ENCODE data around the gene RAB44. TPM values are rescaled to one million over a fixed set of nuclear protein-coding genes. Genes with fewer than 3 reads are reported as not detected.

Gene RAB44
- total and polyA plus RNA-seq, 4 experiments from 2014 or later, result not detected

- peaks cover 14% of the 10 kb centered on the region for H3K4me1 ChIP-seq (ENCODE audit: insufficient read depth, low read length)
- POLR2A ChIA-PET (ENCODE audit: partially characterized antibody), result interaction anchor here (0.6 to 1.0 kb wide), 2 partner anchors 43 to 241 kb away, joined by 3 read pairs; no protein-coding TSS in a partner anchor
- H3K9me3 ChIP-seq (ENCODE audit: control insufficient read depth in 1 of 2, low read length in 2 of 2), result no peaks in the 10 kb centered on the region
- no peaks in the 10 kb centered on the region for H3K36me3 Mint-ChIP-seq
- H3K27ac ChIP-seq (ENCODE audit: low read depth, low read length), result no peak overlapping the region
- intact Hi-C loops (cut with micrococcal nuclease), result loop anchor here (5.0 kb wide), 1 partner anchor 33 kb away; no protein-coding TSS in a partner anchor
- DNase-seq, result peak in 2 of 5 donors; percentile 15 to 19
- no peak overlapping the region for H3K4me3 ChIP-seq (ENCODE audit: low read length in 2 of 2)
- H3K27ac Mint-ChIP-seq, result no peak overlapping the region
- no peaks in the 10 kb centered on the region for H3K36me3 ChIP-seq (ENCODE audit: insufficient read depth, low read length)
- H3K4me1 Mint-ChIP-seq, result peaks cover 18 to 29% (median 25%) of the 10 kb centered on the region in 4 donors
- H3K9me3 Mint-ChIP-seq, result no peaks in the 10 kb centered on the region
- H3K4me3 Mint-ChIP-seq, result no peak overlapping the region
- CTCF ChIA-PET (ENCODE audit: partially characterized antibody), result interaction anchor here (0.6 to 1.2 kb wide), 7 partner anchors 9 to 322 kb away, joined by 3 to 7 read pairs (median 3); partner anchors contain the start of gene RAB44
- H3K27me3 ChIP-seq (ENCODE audit: insufficient read depth, low read length), result no peaks in the 10 kb centered on the region
- no peaks in the 10 kb centered on the region for H3K27me3 Mint-ChIP-seq
These were observed 27.1 kb downstream of the RAB44 start for GRCh38 chr6:36724514-36725390.

GRCh38 chr6:36725581-36725980 lies 28.0 kb downstream of the RAB44 start:
- no peaks in the 10 kb centered on the region for H3K27me3 ChIP-seq (ENCODE audit: insufficient read depth, low read length)
- Mint-ChIP-seq H3K36me3 (no peaks in the 10 kb centered on the region), H3K9me3 (no peaks in the 10 kb centered on the region), H3K27ac (peak overlapping the region in 2 of 7 donors; percentile 44 to 79), H3K27me3 (no peaks in the 10 kb centered on the region), H3K4me1 (peaks cover 18 to 29% (median 25%) of the 10 kb centered on the region in 4 donors), H3K4me3 (no peak overlapping the region)
- H3K4me3 ChIP-seq (ENCODE audit: low read length in 2 of 2), result no peak overlapping the region
- no peak overlapping the region for H3K27ac ChIP-seq (ENCODE audit: low read depth, low read length)
- no peaks in the 10 kb centered on the region for H3K9me3 ChIP-seq (ENCODE audit: control insufficient read depth in 1 of 2, low read length in 2 of 2)
- H3K4me1 ChIP-seq (ENCODE audit: insufficient read depth, low read length), result peaks cover 14% of the 10 kb centered on the region
- ChIA-PET CTCF (ENCODE audit: partially characterized antibody) (no interaction called here), POLR2A (ENCODE audit: partially characterized antibody) (interaction anchor here (0.6 kb wide), 1 partner anchor 241 kb away, joined by 3 read pairs; no protein-coding TSS in a partner anchor)
- no peaks in the 10 kb centered on the region for H3K36me3 ChIP-seq (ENCODE audit: insufficient read depth, low read length)
- intact Hi-C loops (cut with micrococcal nuclease), result no loop called here
- no peak for DNase-seq

GRCh38 chr6:36727505-36728021 lies 29.9 kb downstream of the RAB44 start:
- no peak overlapping the region for H3K27ac ChIP-seq (ENCODE audit: low read depth, low read length)
- H3K9me3 ChIP-seq (ENCODE audit: control insufficient read depth in 1 of 2, low read length in 2 of 2), result no peaks in the 10 kb centered on the region
- peak overlapping the region in 2 of 8 donors; percentile 3 to 60 for H3K4me3 Mint-ChIP-seq
- peak overlapping the region in 2 of 7 donors; percentile 1 to 32 for H3K27ac Mint-ChIP-seq
- no peaks in the 10 kb centered on the region for H3K27me3 ChIP-seq (ENCODE audit: insufficient read depth, low read length)
- ChIA-PET CTCF (ENCODE audit: partially characterized antibody) (interaction anchor here (1.3 kb wide), 2 partner anchors 28 to 96 kb away, joined by 3 to 4 read pairs; no protein-coding TSS in a partner anchor), POLR2A (ENCODE audit: partially characterized antibody) (no interaction called here)
- H3K36me3 Mint-ChIP-seq, result no peaks in the 10 kb centered on the region
- peaks cover 18 to 29% (median 25%) of the 10 kb centered on the region in 4 donors for H3K4me1 Mint-ChIP-seq
- no peak for DNase-seq
- no peaks in the 10 kb centered on the region for H3K27me3 Mint-ChIP-seq
- H3K36me3 ChIP-seq (ENCODE audit: insufficient read depth, low read length), result no peaks in the 10 kb centered on the region
- peaks cover 14% of the 10 kb centered on the region for H3K4me1 ChIP-seq (ENCODE audit: insufficient read depth, low read length)
- H3K4me3 ChIP-seq (ENCODE audit: low read length in 2 of 2), result no peak overlapping the region
- intact Hi-C loops (cut with micrococcal nuclease), result no loop called here
- no peaks in the 10 kb centered on the region for H3K9me3 Mint-ChIP-seq

GRCh38 chr6:36728289-36729160 lies 30.9 kb downstream of the RAB44 start:
- Mint-ChIP-seq H3K4me3 (peak overlapping the region in 1 of 8 donors; percentile 12), H3K4me1 (peaks cover 18 to 29% (median 25%) of the 10 kb centered on the region in 4 donors), H3K27ac (no peak overlapping the region), H3K27me3 (no peaks in the 10 kb centered on the region), H3K36me3 (no peaks in the 10 kb centered on the region), H3K9me3 (no peaks in the 10 kb centered on the region)
- intact Hi-C loops (cut with micrococcal nuclease), result no loop called here
- ChIA-PET CTCF (ENCODE audit: partially characterized antibody) (interaction anchor here (1.0 kb wide), 1 partner anchor 31 kb away, joined by 3 read pairs; no protein-coding TSS in a partner anchor), POLR2A (ENCODE audit: partially characterized antibody) (no interaction called here)
- H3K36me3 ChIP-seq (ENCODE audit: insufficient read depth, low read length), result no peaks in the 10 kb centered on the region
- no peaks in the 10 kb centered on the region for H3K9me3 ChIP-seq (ENCODE audit: control insufficient read depth in 1 of 2, low read length in 2 of 2)
- no peak overlapping the region for H3K4me3 ChIP-seq (ENCODE audit: low read length in 2 of 2)
- H3K4me1 ChIP-seq (ENCODE audit: insufficient read depth, low read length), result peaks cover 14% of the 10 kb centered on the region
- no peak overlapping the region for H3K27ac ChIP-seq (ENCODE audit: low read depth, low read length)
- DNase-seq, result no peak
- no peaks in the 10 kb centered on the region for H3K27me3 ChIP-seq (ENCODE audit: insufficient read depth, low read length)

DNA sequence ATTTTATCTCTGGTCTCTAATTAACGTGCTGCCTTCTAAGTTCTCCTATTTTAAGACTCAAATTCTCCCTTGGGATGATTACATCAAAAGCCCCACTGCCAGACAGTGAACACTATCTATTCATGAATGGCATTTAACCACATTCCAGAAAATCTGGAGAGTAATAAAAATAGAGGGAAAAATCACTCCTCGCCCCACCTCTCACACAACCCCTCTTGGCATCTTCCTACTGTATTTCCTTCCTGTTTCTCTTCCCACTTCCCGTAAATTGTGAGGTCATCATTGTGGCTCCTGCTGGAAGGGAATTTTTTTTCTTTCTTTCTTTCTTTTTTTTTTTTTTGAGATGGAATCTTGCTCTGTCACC lies 31.5 kb downstream of the RAB44 start:
- no peak overlapping the region for H3K27ac Mint-ChIP-seq
- H3K4me1 Mint-ChIP-seq, result peaks cover 18 to 29% (median 25%) of the 10 kb centered on the region in 4 donors
- ChIA-PET CTCF (ENCODE audit: partially characterized antibody) (interaction anchor here (1.0 kb wide), 1 partner anchor 31 kb away, joined by 3 read pairs; no protein-coding TSS in a partner anchor), POLR2A (ENCODE audit: partially characterized antibody) (no interaction called here)
- intact Hi-C loops (cut with micrococcal nuclease), result no loop called here
- no peaks in the 10 kb centered on the region for H3K27me3 Mint-ChIP-seq
- H3K4me1 ChIP-seq (ENCODE audit: insufficient read depth, low read length), result peaks cover 14% of the 10 kb centered on the region
- H3K27ac ChIP-seq (ENCODE audit: low read depth, low read length), result no peak overlapping the region
- H3K36me3 ChIP-seq (ENCODE audit: insufficient read depth, low read length), result no peaks in the 10 kb centered on the region
- no peaks in the 10 kb centered on the region for H3K36me3 Mint-ChIP-seq
- H3K4me3 Mint-ChIP-seq, result no peak overlapping the region
- H3K9me3 Mint-ChIP-seq, result no peaks in the 10 kb centered on the region
- no peak for DNase-seq
- no peaks in the 10 kb centered on the region for H3K9me3 ChIP-seq (ENCODE audit: control insufficient read depth in 1 of 2, low read length in 2 of 2)
- H3K4me3 ChIP-seq (ENCODE audit: low read length in 2 of 2), result no peak overlapping the region
- no peaks in the 10 kb centered on the region for H3K27me3 ChIP-seq (ENCODE audit: insufficient read depth, low read length)

DNA sequence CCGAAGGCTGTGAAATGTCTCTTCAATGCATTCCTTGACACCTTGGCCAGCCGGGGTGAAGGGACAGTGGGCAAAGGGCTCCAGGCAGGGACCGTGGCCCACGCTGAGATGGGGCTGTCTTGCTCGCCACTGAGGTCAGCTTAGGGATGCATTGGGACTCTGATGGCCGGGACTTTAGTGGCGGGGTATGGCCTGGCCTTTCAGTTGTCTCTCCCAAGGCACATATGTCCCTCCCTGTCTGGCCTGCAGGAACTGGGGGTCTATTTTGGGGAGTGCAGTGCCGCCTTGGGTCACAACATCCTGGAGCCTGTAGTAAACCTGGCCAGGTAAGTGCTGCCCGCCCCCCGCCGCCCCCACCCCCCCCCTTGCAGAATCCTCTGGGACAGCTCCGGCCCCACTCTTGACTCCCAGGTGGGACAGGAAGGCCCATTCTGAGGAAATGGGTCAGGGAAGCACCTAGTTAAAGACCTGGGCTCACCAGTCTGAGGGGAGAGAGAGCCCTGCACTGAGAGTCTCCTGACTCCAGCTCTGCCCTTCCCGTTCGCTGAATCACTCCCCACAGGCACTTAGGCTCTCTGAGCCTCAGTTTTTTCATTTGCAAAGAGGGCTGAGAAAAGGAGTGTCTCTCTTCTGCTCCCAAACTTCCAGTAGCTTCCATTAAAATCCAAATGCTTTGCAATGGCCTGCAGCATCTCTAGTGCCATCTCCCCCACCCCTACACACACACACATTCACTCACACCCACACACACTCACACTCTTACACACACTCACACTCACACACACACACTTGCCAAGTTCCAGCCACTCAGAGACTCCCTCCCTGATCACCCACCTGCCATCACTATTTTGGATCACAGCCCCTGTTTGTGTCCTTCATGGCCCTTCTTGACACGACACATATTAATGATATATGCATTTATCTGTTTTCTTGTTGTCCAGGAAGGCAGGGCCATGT lies 33.1 kb downstream of the RAB44 start:
- H3K36me3 ChIP-seq (ENCODE audit: insufficient read depth, low read length), result no peaks in the 10 kb centered on the region
- no peak overlapping the region for H3K4me3 ChIP-seq (ENCODE audit: low read length in 2 of 2)
- DNase-seq, result no peak
- H3K4me3 Mint-ChIP-seq, result no peak overlapping the region
- H3K36me3 Mint-ChIP-seq, result no peaks in the 10 kb centered on the region
- CTCF ChIA-PET (ENCODE audit: partially characterized antibody), result interaction anchor here (1.0 to 1.3 kb wide), 3 partner anchors 28 to 35 kb away, joined by 3 to 6 read pairs (median 4); no protein-coding TSS in a partner anchor
- peak overlapping the region in 2 of 7 donors; percentile 5 to 69 for H3K27ac Mint-ChIP-seq
- H3K4me1 Mint-ChIP-seq, result peaks cover 20 to 33% (median 27%) of the 10 kb centered on the region in 4 donors
- intact Hi-C loops (cut with micrococcal nuclease), result no loop called here
- no peaks in the 10 kb centered on the region for H3K9me3 Mint-ChIP-seq
- no peaks in the 10 kb centered on the region for H3K27me3 ChIP-seq (ENCODE audit: insufficient read depth, low read length)
- peaks cover 25% of the 10 kb centered on the region for H3K4me1 ChIP-seq (ENCODE audit: insufficient read depth, low read length)
- H3K27me3 Mint-ChIP-seq, result no peaks in the 10 kb centered on the region
- no peak overlapping the region for H3K27ac ChIP-seq (ENCODE audit: low read depth, low read length)
- no peaks in the 10 kb centered on the region for H3K9me3 ChIP-seq (ENCODE audit: control insufficient read depth in 1 of 2, low read length in 2 of 2)
- POLR2A ChIA-PET (ENCODE audit: partially characterized antibody), result no interaction called here

All from CD4-positive, alpha-beta memory T cell (primary cell).